ENCODE measurements around the gene NSRP1. TPM values are rescaled to one million over a fixed set of nuclear protein-coding genes. Genes with fewer than 3 reads are reported as not detected.

The NSRP1 gene
- total and polyA plus RNA-seq, 2 of the 4 experiments (the other 2 are of a cell fraction), result 3.4 to 14.2 TPM

DNA sequence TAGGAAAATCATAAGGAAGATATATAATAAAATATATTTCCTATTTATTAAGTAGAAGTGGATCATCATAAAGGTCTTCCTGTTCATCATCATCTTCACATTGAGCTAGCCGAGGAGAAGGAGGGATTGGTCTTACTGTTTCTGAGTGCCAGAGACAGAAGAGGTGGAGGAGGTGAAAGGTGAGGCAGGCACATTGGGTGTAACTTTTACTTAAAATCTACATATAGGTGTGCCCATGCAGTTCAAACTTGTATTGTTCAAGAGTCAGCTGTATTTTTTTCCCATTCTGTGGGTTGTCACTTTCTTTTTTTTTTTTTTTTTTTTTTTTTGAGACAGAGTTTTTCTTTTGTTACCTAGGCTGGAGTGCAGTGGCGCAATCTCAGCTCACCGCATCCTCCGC is 34.9 kb downstream of the NSRP1 start:
- DNase-seq (no peak), ATAC-seq (ENCODE audit: low read depth) (no peak)
- Histone ChIP-seq H4K8ac (ENCODE audit: low read depth in 2 of 2, low read length in 2 of 2) (no peak overlapping the region), H2BK5ac (ENCODE audit: low read depth, low read length, poor library complexity, severe bottlenecking) (no peak overlapping the region), H3K36me3 (ENCODE audit: control insufficient read depth, insufficient read depth, low read length) (peaks cover 2% of the 10 kb centered on the region; the same call in 1 of the 2 replicates), H3K9ac (ENCODE audit: low read depth, low read length) (no peak overlapping the region), H3K23ac (ENCODE audit: low read depth, low read length) (no peak overlapping the region), H3K79me1 (ENCODE audit: low read depth in 1 of 2, low read length in 2 of 2) (peaks cover 45 to 58% of the 10 kb centered on the region in 2 experiments), H3K4me2 (ENCODE audit: low read depth, low read length) (no peak overlapping the region), H3K4me3 (ENCODE audit: insufficient read depth, low read depth, low read length) (no peak overlapping the region), H2BK120ac (ENCODE audit: low read depth, low read length) (no peak overlapping the region), H4K20me1 (ENCODE audit: insufficient read depth, low read length) (peaks cover 39% of the 10 kb centered on the region), H4K5ac (ENCODE audit: low read depth, low read length) (no peak overlapping the region), H2AFZ (replicated peaks; ENCODE audit: low read length, poor library complexity) (no peak overlapping the region), H3K27me3 (ENCODE audit: control insufficient read depth, insufficient read depth, low read length) (no peaks in the 10 kb centered on the region), H3K14ac (replicated peaks; ENCODE audit: low read depth, low read length) (no peak overlapping the region), H4K91ac (ENCODE audit: insufficient read depth, low read depth, low read length) (no peak overlapping the region), H3K4me1 (ENCODE audit: control insufficient read depth, insufficient read depth, low read length) (peaks cover 2% of the 10 kb centered on the region; the same call in 1 of the 2 replicates), H3K9me3 (ENCODE audit: control insufficient read depth, insufficient read depth, low read length) (no peaks in the 10 kb centered on the region), H2BK20ac (ENCODE audit: low read depth, low read length) (no peak overlapping the region), H3K18ac (ENCODE audit: low read depth, low read length) (no peak overlapping the region), H3K56ac (ENCODE audit: extremely low read depth, insufficient read depth, low read length) (no peak overlapping the region), H3K9me1 (ENCODE audit: insufficient read depth, low read length) (peaks cover 8% of the 10 kb centered on the region; the same call in 1 of the 2 replicates), H3K27ac (ENCODE audit: insufficient read depth, low read length) (no peak overlapping the region), H2BK15ac (ENCODE audit: low read depth, low read length) (no peak overlapping the region), H3K4ac (ENCODE audit: low read depth, low read length) (no peak overlapping the region), H2AK5ac (ENCODE audit: low read depth, low read length) (no peak overlapping the region), H2AK9ac (replicated peaks; ENCODE audit: low read depth, low read length, poor library complexity) (no peak overlapping the region)
- in situ Hi-C loops (cut with MboI; ENCODE audit: low sequenced_read_pairs), result no loop called here
- intact Hi-C loops (cut with micrococcal nuclease), result no loop called here
- BruUV-seq (replicated peaks), result no TSS peak
- dilution Hi-C loops (cut with HindIII; ENCODE audit: low sequenced_read_pairs, unreplicated experiment), result no loop called here
- ChIA-PET CTCF (interaction anchor here (0.7 to 0.8 kb wide), 2 partner anchors 17 to 22 kb away, joined by 3 read pairs; no protein-coding TSS in a partner anchor), POLR2A (ENCODE audit: unreplicated experiment) (interaction anchor here (0.6 kb wide), 1 partner anchor 42 kb away, joined by 5 read pairs; no protein-coding TSS in a partner anchor)
- no CpG with 5 or more reads among the region's 4 CpGs for WGBS, 2 experiments (ENCODE audit: extremely low coverage in 2 of 2, insufficient read length in 1 of 2)
- no peak for TF ChIP-seq RAD21 (IDR thresholded peaks at IDR 0.05; ENCODE audit: low read length)
- TF ChIP-seq MAZ (IDR thresholded peaks at IDR 0.05; ENCODE audit: borderline replicate concordance, low read depth, low read length), result no peak
- TF ChIP-seq RFX5 (IDR thresholded peaks at IDR 0.05; ENCODE audit: low read depth, low read length), result no peak
- TF ChIP-seq, protein P1, sequence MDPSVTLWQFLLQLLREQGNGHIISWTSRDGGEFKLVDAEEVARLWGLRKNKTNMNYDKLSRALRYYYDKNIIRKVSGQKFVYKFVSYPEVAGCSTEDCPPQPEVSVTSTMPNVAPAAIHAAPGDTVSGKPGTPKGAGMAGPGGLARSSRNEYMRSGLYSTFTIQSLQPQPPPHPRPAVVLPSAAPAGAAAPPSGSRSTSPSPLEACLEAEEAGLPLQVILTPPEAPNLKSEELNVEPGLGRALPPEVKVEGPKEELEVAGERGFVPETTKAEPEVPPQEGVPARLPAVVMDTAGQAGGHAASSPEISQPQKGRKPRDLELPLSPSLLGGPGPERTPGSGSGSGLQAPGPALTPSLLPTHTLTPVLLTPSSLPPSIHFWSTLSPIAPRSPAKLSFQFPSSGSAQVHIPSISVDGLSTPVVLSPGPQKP (IDR thresholded peaks at IDR 0.05; ENCODE audit: borderline replicate concordance, low read depth, low read length), result no peak
- no peak for TF ChIP-seq NFE2L2 (IDR thresholded peaks at IDR 0.05; ENCODE audit: low read depth, low read length)
- TF ChIP-seq FOS (IDR thresholded peaks at IDR 0.05; ENCODE audit: low read depth, low read length), result no peak
- no peak for TF ChIP-seq SMC3 (IDR thresholded peaks at IDR 0.05; ENCODE audit: low read depth, low read length)
- no peak for TF ChIP-seq CHD1 (IDR thresholded peaks at IDR 0.05; ENCODE audit: low read depth, low read length)
- TF ChIP-seq, protein P2, sequence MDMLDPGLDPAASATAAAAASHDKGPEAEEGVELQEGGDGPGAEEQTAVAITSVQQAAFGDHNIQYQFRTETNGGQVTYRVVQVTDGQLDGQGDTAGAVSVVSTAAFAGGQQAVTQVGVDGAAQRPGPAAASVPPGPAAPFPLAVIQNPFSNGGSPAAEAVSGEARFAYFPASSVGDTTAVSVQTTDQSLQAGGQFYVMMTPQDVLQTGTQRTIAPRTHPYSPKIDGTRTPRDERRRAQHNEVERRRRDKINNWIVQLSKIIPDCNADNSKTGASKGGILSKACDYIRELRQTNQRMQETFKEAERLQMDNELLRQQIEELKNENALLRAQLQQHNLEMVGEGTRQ (IDR thresholded peaks at IDR 0.05; ENCODE audit: low read depth, low read length), result no peak
- no peak for TF ChIP-seq MXI1 (IDR thresholded peaks at IDR 0.05; ENCODE audit: borderline replicate concordance, low read depth, low read length)
- no peak for TF ChIP-seq POLR2A (IDR thresholded peaks at IDR 0.05; ENCODE audit: low read depth, low read length)
- TF ChIP-seq CEBPB (IDR thresholded peaks at IDR 0.05; ENCODE audit: low read depth, low read length), result no peak
- TF ChIP-seq, protein P3, sequence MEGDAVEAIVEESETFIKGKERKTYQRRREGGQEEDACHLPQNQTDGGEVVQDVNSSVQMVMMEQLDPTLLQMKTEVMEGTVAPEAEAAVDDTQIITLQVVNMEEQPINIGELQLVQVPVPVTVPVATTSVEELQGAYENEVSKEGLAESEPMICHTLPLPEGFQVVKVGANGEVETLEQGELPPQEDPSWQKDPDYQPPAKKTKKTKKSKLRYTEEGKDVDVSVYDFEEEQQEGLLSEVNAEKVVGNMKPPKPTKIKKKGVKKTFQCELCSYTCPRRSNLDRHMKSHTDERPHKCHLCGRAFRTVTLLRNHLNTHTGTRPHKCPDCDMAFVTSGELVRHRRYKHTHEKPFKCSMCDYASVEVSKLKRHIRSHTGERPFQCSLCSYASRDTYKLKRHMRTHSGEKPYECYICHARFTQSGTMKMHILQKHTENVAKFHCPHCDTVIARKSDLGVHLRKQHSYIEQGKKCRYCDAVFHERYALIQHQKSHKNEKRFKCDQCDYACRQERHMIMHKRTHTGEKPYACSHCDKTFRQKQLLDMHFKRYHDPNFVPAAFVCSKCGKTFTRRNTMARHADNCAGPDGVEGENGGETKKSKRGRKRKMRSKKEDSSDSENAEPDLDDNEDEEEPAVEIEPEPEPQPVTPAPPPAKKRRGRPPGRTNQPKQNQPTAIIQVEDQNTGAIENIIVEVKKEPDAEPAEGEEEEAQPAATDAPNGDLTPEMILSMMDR (conservative IDR thresholded peaks at IDR 0.05; ENCODE audit: low read depth, low read length), result no peak
- TF ChIP-seq RCOR1 (IDR thresholded peaks at IDR 0.05; ENCODE audit: insufficient replicate concordance, low read length), result no peak
- no peak for TF ChIP-seq BHLHE40 (IDR thresholded peaks at IDR 0.05; ENCODE audit: low read depth, low read length)
- no peak for TF ChIP-seq MAFK (IDR thresholded peaks at IDR 0.05; ENCODE audit: low read depth, low read length)

Data from IMR-90 (cell line).